Mucosa of descending colon (tissue), 3 donors: ENCODE results near the gene ZNF213. TPM values are rescaled to one million over a fixed set of nuclear protein-coding genes. Genes with fewer than 3 reads are reported as not detected.
"Not testable (repeated sequence)": the region's sequence is repeated elsewhere in the genome, so short reads cannot be mapped to it uniquely, and the experiment has no call there.

Experiments used
- ATAC-seq: fragments of 200-7000 bp; cut with Tn5 transposase; one replicate; pipeline ENCODE4 v1.9.1; 2020; ENCODE audit warnings: mild to moderate bottlenecking, moderate library complexity
- DNase-seq, 3 donors: peaks; one replicate each; pipeline ENCODE4 v3.0.0-alpha.2; 2020
- H3K36me3 ChIP-seq: fragments of 200-600 bp; one replicate; pipeline ENCODE4 v1.8.0; 2021; ENCODE audit warnings: low read depth, mild to moderate bottlenecking
- H3K4me1 ChIP-seq: fragments of 200-600 bp; one replicate; pipeline ENCODE4 v1.8.0; 2021; ENCODE audit warnings: low read depth, mild to moderate bottlenecking
- H3K4me3 ChIP-seq: fragments of 200-600 bp; one replicate; pipeline ENCODE4 v1.8.0; 2021; ENCODE audit warnings: mild to moderate bottlenecking
- H3K9me3 ChIP-seq: fragments of 200-600 bp; one replicate; pipeline ENCODE4 v1.8.0; 2021; ENCODE audit warnings: mild to moderate bottlenecking
- CTCF ChIP-seq: fragments of 200-600 bp; IDR thresholded peaks from one replicate; pipeline ENCODE4 v1.8.0; 2022; ENCODE audit warnings: antibody characterized with exemption, mild to moderate bottlenecking
- intact Hi-C, 2 donors: fragments of 100-400 bp; cut with DNase I in 1 of 2; cut with micrococcal nuclease in 1 of 2; formaldehyde crosslinking; loops; one replicate each; pipeline versions ENCODE4 v1.11.0 to v1.11.1; 2022; cut with DNase I, micrococcal nuclease
- total RNA-seq, 3 donors: library from RNA; stranded (reverse); fragmentation: NEBNext Ultra II Directional in 2 of 3; extraction: Animal tissue kit (Norgen Biotek cat#: 25700) in 2 of 3; gene quantifications; one replicate each; pipeline versions ENCODE4 v1.2.1 to v1.2.4, GENCODE V29; 2021 to 2023
- donor health status: DM: no; HTN: no; CAD: no; lungs with moderate emphysema.
- donor health status: DM: no; HTN: no; CAD: no.
- donor health status: DM: no; HTN: yes; CAD: no.

Gene ZNF213
- total RNA-seq, 3 donors from 2014 or later = 10.3 to 18.1 (median 14.1) TPM

- H3K36me3 ChIP-seq = no peaks in the 10 kb centered on the region
- intact Hi-C loops = no loop called here
- H3K4me3 ChIP-seq = no peak overlapping the region
- H3K9me3 ChIP-seq = no peaks in the 10 kb centered on the region
- TF ChIP-seq CTCF = no peak
- peaks cover 20% of the 10 kb centered on the region for H3K4me1 ChIP-seq
- ATAC-seq (no peak), DNase-seq (no peak)
Measured at GRCh38 chr16:3175157-3176093, 40.6 kb downstream of the ZNF213 start.

DNA sequence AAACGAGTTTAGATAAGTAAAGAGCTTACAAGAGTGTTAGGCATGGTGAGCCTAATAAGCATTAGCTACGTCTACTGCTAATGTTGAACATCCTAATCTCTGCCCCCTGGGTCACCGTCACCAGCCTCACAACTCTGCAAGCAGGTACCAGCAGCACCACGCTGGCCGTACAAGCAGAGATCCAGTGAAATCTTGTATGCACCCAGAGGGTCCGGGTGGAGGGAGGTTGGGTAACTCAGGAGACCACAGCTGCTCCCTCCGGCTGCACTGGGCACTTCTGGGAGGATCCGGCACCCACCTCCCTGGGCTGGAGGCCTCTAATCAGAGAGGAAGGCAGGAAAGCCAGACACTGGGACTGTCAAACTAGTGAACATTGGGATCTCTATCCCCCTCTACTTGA, 44.8 kb downstream of the ZNF213 start:
- intact Hi-C loops = no loop called here
- no peaks in the 10 kb centered on the region for H3K9me3 ChIP-seq
- H3K4me1 ChIP-seq = peaks cover 8% of the 10 kb centered on the region
- H3K36me3 ChIP-seq = no peaks in the 10 kb centered on the region
- no peak overlapping the region for H3K4me3 ChIP-seq
- no peak for TF ChIP-seq CTCF
- DNase-seq (no peak), ATAC-seq (no peak)

GRCh38 chr16:3180445-3180878, 45.6 kb downstream of the ZNF213 start:
- no peak for ATAC-seq
- Histone ChIP-seq H3K9me3 (no peaks in the 10 kb centered on the region), H3K4me3 (no peak overlapping the region), H3K36me3 (no peaks in the 10 kb centered on the region), H3K4me1 (peaks cover 8% of the 10 kb centered on the region)
- no peak for DNase-seq
- intact Hi-C loops = no loop called here
- no peak for TF ChIP-seq CTCF

- ATAC-seq, intact Hi-C loops, H3K4me1 ChIP-seq, H3K9me3 ChIP-seq, H3K4me3 ChIP-seq, H3K36me3 ChIP-seq, DNase-seq: not testable (repeated sequence)
Measured at GRCh38 chr16:3182293-3182607, 47.4 kb downstream of the ZNF213 start.

GRCh38 chr16:3182608-3183444, 48.0 kb downstream of the ZNF213 start:
- no peaks in the 10 kb centered on the region for H3K36me3 ChIP-seq
- intact Hi-C loops = no loop called here
- H3K4me3 ChIP-seq = no peak overlapping the region
- peak; percentile 71 for ATAC-seq
- no peak for DNase-seq
- TF ChIP-seq CTCF = no peak
- peaks cover 8% of the 10 kb centered on the region for H3K4me1 ChIP-seq
- no peaks in the 10 kb centered on the region for H3K9me3 ChIP-seq
